HuH-7 (cell line): ENCODE data around the gene PGS1.

Source experiments
- DNase-seq: peaks from one replicate; pipeline ENCODE4 v3.0.0; 2011; ENCODE audit warnings: low spot score

The PGS1 gene

GRCh38 chr17:78365561-78366108 lies 12.8 kb upstream of the PGS1 start:
- DNase-seq: peak; percentile 64

GRCh38 chr17:78366109-78366848 lies 12.2 kb upstream of the PGS1 start:
- DNase-seq: no peak

GRCh38 chr17:78367193-78367592 lies 11.3 kb upstream of the PGS1 start:
- DNase-seq: no peak

- no peak for DNase-seq
These were observed 10.1 kb upstream of the PGS1 start for GRCh38 chr17:78368348-78368747.

- DNase-seq: no peak
These were observed 9.5 kb upstream of the PGS1 start for GRCh38 chr17:78368854-78369495.

GRCh38 chr17:78369791-78370381 lies 8.6 kb upstream of the PGS1 start:
- DNase-seq: no peak

GRCh38 chr17:78371056-78371455 lies 7.4 kb upstream of the PGS1 start:
- DNase-seq: no peak

GRCh38 chr17:78372841-78373240 lies 5.6 kb upstream of the PGS1 start:
- no peak for DNase-seq

GRCh38 chr17:78374189-78374588 lies 4.3 kb upstream of the PGS1 start:
- no peak for DNase-seq

GRCh38 chr17:78374631-78375274 lies 3.7 kb upstream of the PGS1 start:
- no peak for DNase-seq

- DNase-seq: no peak
These were observed 2.9 kb upstream of the PGS1 start for GRCh38 chr17:78375401-78376151.

GRCh38 chr17:78376161-78376560 lies 2.3 kb upstream of the PGS1 start:
- no peak for DNase-seq

- no peak for DNase-seq
These were observed 608 bp upstream of the PGS1 start for GRCh38 chr17:78377858-78378224.

- DNase-seq: no peak
These were observed 662 bp downstream of the PGS1 start for GRCh38 chr17:78379131-78379491.

- no peak for DNase-seq
These were observed 1.9 kb downstream of the PGS1 start for GRCh38 chr17:78380370-78380769.

- DNase-seq: no peak
These were observed 3.3 kb downstream of the PGS1 start for GRCh38 chr17:78381601-78382232.

GRCh38 chr17:78383725-78384471 lies 5.4 kb downstream of the PGS1 start:
- no peak for DNase-seq

- DNase-seq: no peak
These were observed 6.2 kb downstream of the PGS1 start for GRCh38 chr17:78384479-78385175.

- no peak for DNase-seq
These were observed 9.8 kb downstream of the PGS1 start for GRCh38 chr17:78387977-78388941.
